Adrenal gland (tissue), 5 donors: ENCODE data around the gene RSRC2.

Experiments used
- CTCF ChIP-seq, 6 experiments: fragments of 450-650 bp in 4 of 6; fragments of 200-600 bp in 2 of 6; sonication (generic) in 1 of 6; IDR thresholded peaks; 1 replicate in 5 of 6; 2 replicates in 1 of 6; pipeline versions ENCODE4 v1.5.1 to v1.8.0; 2016 to 2021; ENCODE audit warnings: antibody characterized with exemption in 6 of 6, mild to moderate bottlenecking in 2 of 6, moderate library complexity in 1 of 6
- POLR2A ChIP-seq, 2 donors: fragments of 450-650 bp; IDR thresholded peaks; one replicate each; pipeline ENCODE4 v1.6.1; 2017; ENCODE audit warnings: antibody characterized with exemption in 2 of 2, mild to moderate bottlenecking in 2 of 2, moderate library complexity in 1 of 2
- donor health status: DM: no; HTN: no; CAD: no.

- TF ChIP-seq CTCF (IDR thresholded peaks at IDR 0.05) (no peak), POLR2A (IDR thresholded peaks at IDR 0.05) (no peak)
Observed at GRCh38 chr12:122474324-122474716, 52.4 kb downstream of the RSRC2 start.
